Endothelial cell of umbilical vein (primary cell): ENCODE results near the gene CRACR2B. TPM values are rescaled to one million over a fixed set of nuclear protein-coding genes. Genes with fewer than 3 reads are reported as not detected.

Source experiments
- BruUV-seq: library from RNA; stranded (reverse); fragments of 400-500 nt; replicated peaks from 2 replicates; lab custom pipeline; 2021; lab: Mats Ljungman, UMichigan
- CTCF ChIA-PET: fragments of 300-600, 350-600 bp; sonication (Branson Sonifier 250); formaldehyde crosslinking; loops from one replicate; lab custom pipeline; 2021; ENCODE audit warnings: antibody characterized with exemption, inconsistent platforms; lab: Charles Lee
- POLR2A ChIA-PET: fragments of 300-600, 350-600 bp; sonication (Branson Sonifier 250); formaldehyde crosslinking; loops from one replicate; lab custom pipeline; 2021; ENCODE audit warnings: antibody characterized with exemption, inconsistent platforms; lab: Charles Lee
- DNase-seq: peaks from one replicate; pipeline ENCODE4 v3.0.0-alpha.2; 2011; ENCODE audit warnings: low read depth, low spot score
- FAIRE-seq: peaks from 2 replicates; lab custom pipeline; 2011; peaks lifted over from hg19 to GRCh38; lab: Jason Lieb, UNC
- H2AFZ ChIP-seq: 2 replicates; pipeline ENCODE4 v1.6.0; 2012; ENCODE audit warnings: low read depth, low read length, control low read depth, inconsistent platforms
- H3K27ac ChIP-seq: 2 replicates; pipeline ENCODE4 v1.5.1; 2011; ENCODE audit warnings: low read depth, mild to moderate bottlenecking, control low read depth, low read length, moderate library complexity; ENCODE audit not compliant: insufficient read depth
- H3K27me3 ChIP-seq, 2 experiments: 2 replicates each; pipeline versions ENCODE4 v1.6.0 to v1.6.1; 2011; ENCODE audit warnings: low read length in 2 of 2, mixed read lengths in 1 of 2; ENCODE audit not compliant: control insufficient read depth in 2 of 2, insufficient read depth in 2 of 2
- H3K36me3 ChIP-seq, 2 experiments: 2 replicates in 1 of 2; 3 replicates in 1 of 2; pipeline ENCODE4 v1.5.1; 2011; ENCODE audit warnings: low read length in 2 of 2, mild to moderate bottlenecking in 1 of 2, moderate library complexity in 1 of 2; ENCODE audit not compliant: control insufficient read depth in 2 of 2, insufficient read depth in 2 of 2; ENCODE audit errors: extremely low read depth in 1 of 2
- H3K4me1 ChIP-seq: 3 replicates; pipeline ENCODE4 v1.5.1; 2011; ENCODE audit warnings: mild to moderate bottlenecking, low read length; ENCODE audit not compliant: control insufficient read depth, insufficient read depth; ENCODE audit errors: extremely low read depth
- H3K4me2 ChIP-seq: 2 replicates; pipeline ENCODE4 v1.6.1; 2011; ENCODE audit warnings: low read length, control low read depth, mixed read lengths; ENCODE audit not compliant: insufficient read depth
- H3K4me3 ChIP-seq, 3 experiments: fragments of 200-600 bp in 1 of 3; sonication (generic), shearing (Covaris generic) in 1 of 3; replicated peaks in 1 of 3; 2 replicates each; pipeline ENCODE4 v1.5.1; 2011 to 2016; ENCODE audit warnings: control low read depth in 3 of 3, low read length in 3 of 3, mild to moderate bottlenecking in 2 of 3, inconsistent platforms in 1 of 3, low read depth in 1 of 3, moderate library complexity in 1 of 3; ENCODE audit not compliant: insufficient read depth in 1 of 3
- H3K79me2 ChIP-seq: 2 replicates; pipeline ENCODE4 v1.6.0; 2012; ENCODE audit warnings: low read length, inconsistent platforms; ENCODE audit not compliant: control insufficient read depth, insufficient read depth
- H3K9ac ChIP-seq: replicated peaks from 2 replicates; pipeline ENCODE3; 2011; ENCODE audit warnings: low read length, control low read depth; ENCODE audit not compliant: insufficient read depth; ENCODE audit errors: extremely low read depth
- H3K9me1 ChIP-seq: replicated peaks from 3 replicates; pipeline ENCODE4 v1.6.0; 2011; ENCODE audit warnings: mild to moderate bottlenecking, low read length; ENCODE audit not compliant: control insufficient read depth, insufficient read depth; ENCODE audit errors: extremely low read depth
- H3K9me3 ChIP-seq: replicated peaks from 2 replicates; pipeline ENCODE4 v1.5.1; 2012; ENCODE audit warnings: low read length, inconsistent platforms; ENCODE audit not compliant: control insufficient read depth, insufficient read depth
- H4K20me1 ChIP-seq: replicated peaks from 2 replicates; pipeline ENCODE3; 2011; ENCODE audit warnings: mild to moderate bottlenecking, low read length; ENCODE audit not compliant: control insufficient read depth, insufficient read depth; ENCODE audit errors: extremely low read depth
- CTCF ChIP-seq, 2 donors: IDR thresholded peaks; 1 replicate in 1 of 2; 2 replicates in 1 of 2; pipeline ENCODE4 v1.5.1; 2011; ENCODE audit warnings: low read length in 2 of 2, mild to moderate bottlenecking in 2 of 2, moderate library complexity in 2 of 2, control low read depth in 1 of 2, inconsistent platforms in 1 of 2, low read depth in 1 of 2; ENCODE audit not compliant: insufficient read depth in 1 of 2; ENCODE audit errors: extremely low read depth in 1 of 2
- EZH2 ChIP-seq: IDR thresholded peaks from 2 replicates; pipeline ENCODE4 v1.6.1; 2012; ENCODE audit warnings: borderline replicate concordance, low read depth, mild to moderate bottlenecking, moderate library complexity, low read length, inconsistent platforms; ENCODE audit not compliant: severe bottlenecking
- FOS ChIP-seq: IDR thresholded peaks from 2 replicates; pipeline ENCODE4 v1.6.1; 2011; ENCODE audit warnings: mild to moderate bottlenecking, low read length, moderate library complexity, borderline replicate concordance; ENCODE audit not compliant: insufficient read depth
- GATA2 ChIP-seq: IDR thresholded peaks from 2 replicates; pipeline ENCODE4 v1.7.0; 2011; ENCODE audit warnings: low read depth, mild to moderate bottlenecking, moderate library complexity, mixed read lengths, low read length; ENCODE audit not compliant: insufficient read length, insufficient read depth
- JUN ChIP-seq: IDR thresholded peaks from 2 replicates; pipeline ENCODE4 v1.6.1; 2011; ENCODE audit warnings: borderline replicate concordance, low read depth; ENCODE audit not compliant: insufficient read length, insufficient read depth
- MAX ChIP-seq: IDR thresholded peaks from 2 replicates; pipeline ENCODE4 v1.6.1; 2011; ENCODE audit not compliant: insufficient read depth, insufficient read length
- MYC ChIP-seq: IDR thresholded peaks from one replicate; pipeline ENCODE4 v1.6.1; 2011; ENCODE audit warnings: mild to moderate bottlenecking, low read depth, low read length
- POLR2A ChIP-seq: IDR thresholded peaks from 2 replicates; pipeline ENCODE4 v1.6.1; 2012; ENCODE audit warnings: low read depth, mild to moderate bottlenecking, control low read depth, low read length
- POLR2AphosphoS5 ChIP-seq: IDR thresholded peaks from 2 replicates; pipeline ENCODE4 v1.6.1; 2012; ENCODE audit warnings: low read depth, mild to moderate bottlenecking, control low read depth, low read length, moderate library complexity; ENCODE audit not compliant: insufficient read depth
- dilution Hi-C: fragments of 300-500 bp; cut with MboI; formaldehyde crosslinking; loops from one replicate; pipeline ENCODE4 v1.15.0; 2019; ENCODE audit warnings: low sequenced_read_pairs; ENCODE audit not compliant: extremely low pct_ligation_motif_present
- intact Hi-C: fragments of 100-400 bp; cut with micrococcal nuclease; formaldehyde crosslinking; loops from one replicate; pipeline ENCODE4 v1.10.0; 2022
- polyA plus RNA-seq, 4 experiments: library from polyadenylated mRNA; depleted of rRNA in 3 of 4; stranded (reverse) in 3 of 4; unstranded in 1 of 4; fragments of >200 nt; gene quantifications; 2 replicates each; pipeline versions ENCODE4 v1.2.1 to v1.2.3, GENCODE V29; 2011 to 2012; ENCODE audit warnings: missing spikeins in 1 of 4
- total RNA-seq: library from RNA; stranded (reverse); gene quantifications from 2 replicates; pipeline ENCODE4 v1.2.3, GENCODE V29; 2021

Gene CRACR2B
- total and polyA plus RNA-seq, 2 donors (not counting 3 experiments of a cell fraction or from before 2014, with no cell fraction given): 8.4 to 9.3 TPM

GRCh38 chr11:864898-865297 lies 37.2 kb downstream of the CRACR2B start:
- Histone ChIP-seq H3K27me3 (no peaks in the 10 kb centered on the region), H3K9me3 (no peaks in the 10 kb centered on the region), H3K9me1 (no peaks in the 10 kb centered on the region), H3K4me1 (no peaks in the 10 kb centered on the region), H3K27ac (no peak overlapping the region), H3K4me2 (no peak overlapping the region), H3K36me3 (peaks cover 0 to 11% of the 10 kb centered on the region in 2 experiments), H3K4me3 (no peak overlapping the region), H3K79me2 (no peaks in the 10 kb centered on the region), H2AFZ (no peak overlapping the region), H4K20me1 (no peaks in the 10 kb centered on the region), H3K9ac (no peak overlapping the region)
- POLR2A ChIA-PET: no interaction called here
- intact Hi-C loops (no loop called here), dilution Hi-C loops (no loop called here)
- CTCF ChIA-PET: no interaction called here
- DNase-seq: no peak
- no TSS peak for BruUV-seq
- TF ChIP-seq POLR2AphosphoS5 (no peak), MYC (no peak), FOS (no peak), GATA2 (no peak), EZH2 (no peak), CTCF (IDR thresholded peaks at IDR 0.05; ENCODE audit: extremely low read depth in 1 of 2, insufficient read depth in 1 of 2, low read depth in 1 of 2, low read length in 2 of 2) (no peak), JUN (no peak), MAX (no peak), POLR2A (no peak)
- no peak for FAIRE-seq
